Liver (tissue), 9 donors: ENCODE data around the gene RIT2. TPM values are rescaled to one million over a fixed set of nuclear protein-coding genes. Genes with fewer than 3 reads are reported as not detected.

Source experiments
- DNase-seq: peaks from one replicate; pipeline ENCODE4 v3.0.0-alpha.2; 2017; ENCODE audit warnings: low spot score
- H3K27ac ChIP-seq, 2 donors: one replicate each; pipeline ENCODE4 v1.7.0; 2013; ENCODE audit warnings: inconsistent platforms in 2 of 2, low read length in 2 of 2, control low read depth in 1 of 2, low read depth in 1 of 2, mild to moderate bottlenecking in 1 of 2
- H3K27me3 ChIP-seq, 4 donors: one replicate each; pipeline versions ENCODE4 v1.6.1 to v1.7.0; 2013; ENCODE audit warnings: low read length in 3 of 4, inconsistent platforms in 1 of 4, mild to moderate bottlenecking in 1 of 4, moderate library complexity in 1 of 4; ENCODE audit not compliant: control insufficient read depth in 4 of 4, insufficient read depth in 4 of 4
- H3K36me3 ChIP-seq, 4 donors: one replicate each; pipeline versions ENCODE4 v1.6.1 to v1.7.0; 2013; ENCODE audit warnings: low read length in 3 of 4, mild to moderate bottlenecking in 3 of 4, low read depth in 1 of 4, moderate library complexity in 1 of 4; ENCODE audit not compliant: control insufficient read depth in 4 of 4, insufficient read depth in 3 of 4
- H3K4me1 ChIP-seq, 4 donors: one replicate each; pipeline versions ENCODE4 v1.6.1 to v1.7.0; 2013; ENCODE audit warnings: low read length in 3 of 4, mild to moderate bottlenecking in 3 of 4, moderate library complexity in 1 of 4; ENCODE audit not compliant: control insufficient read depth in 4 of 4, insufficient read depth in 4 of 4
- H3K4me3 ChIP-seq, 3 donors: one replicate each; pipeline versions ENCODE4 v1.6.1 to v1.7.0; 2013; ENCODE audit warnings: low read length in 3 of 3, control low read depth in 1 of 3, low read depth in 1 of 3, mild to moderate bottlenecking in 1 of 3
- H3K9ac ChIP-seq, 2 donors: one replicate each; pipeline ENCODE4 v1.7.0; 2013; ENCODE audit warnings: low read length in 2 of 2, mild to moderate bottlenecking in 2 of 2, moderate library complexity in 2 of 2, control low read depth in 1 of 2, low read depth in 1 of 2
- H3K9me3 ChIP-seq, 4 donors: one replicate each; pipeline versions ENCODE4 v1.6.1 to v1.7.0; 2013; ENCODE audit warnings: low read length in 3 of 4; ENCODE audit not compliant: control insufficient read depth in 4 of 4
- CTCF ChIP-seq: fragments of 150-350 bp; IDR thresholded peaks from 2 replicates; pipeline ENCODE4 v1.5.1; 2017; ENCODE audit warnings: improper control_type of control experiment, low read depth, low read length; ENCODE audit not compliant: missing input control
- EGR1 ChIP-seq, 2 donors: IDR thresholded peaks; 2 replicates each; pipeline ENCODE4 v1.6.1; 2016 to 2018; ENCODE audit warnings: antibody characterized with exemption in 2 of 2, low read depth in 2 of 2
- FOXA1 ChIP-seq: IDR thresholded peaks from 2 replicates; pipeline ENCODE4 v1.6.1; 2016; ENCODE audit warnings: antibody characterized with exemption
- FOXA2 ChIP-seq: IDR thresholded peaks from 2 replicates; pipeline ENCODE4 v1.6.1; 2016; ENCODE audit warnings: antibody characterized with exemption
- GABPA ChIP-seq, 2 donors: IDR thresholded peaks in 1 of 2; conservative IDR thresholded peaks in 1 of 2; 2 replicates each; pipeline ENCODE4 v1.6.1; 2016; ENCODE audit warnings: antibody characterized with exemption in 2 of 2, mild to moderate bottlenecking in 1 of 2, moderate library complexity in 1 of 2
- HNF4A ChIP-seq, 2 donors: conservative IDR thresholded peaks; 2 replicates each; pipeline ENCODE4 v1.6.1; 2016; ENCODE audit warnings: antibody characterized with exemption in 2 of 2, mild to moderate bottlenecking in 2 of 2
- HNF4G ChIP-seq: IDR thresholded peaks from 2 replicates; pipeline ENCODE4 v1.6.1; 2016; ENCODE audit warnings: antibody characterized with exemption
- JUND ChIP-seq, 2 donors: IDR thresholded peaks; 2 replicates each; pipeline ENCODE4 v1.6.1; 2016; ENCODE audit warnings: antibody characterized with exemption in 2 of 2
- NR2F2 ChIP-seq: IDR thresholded peaks from 2 replicates; pipeline ENCODE4 v1.6.1; 2016; ENCODE audit warnings: antibody characterized with exemption
- RAD21 ChIP-seq, 2 donors: IDR thresholded peaks; 2 replicates each; pipeline ENCODE4 v1.6.1; 2016; ENCODE audit warnings: antibody characterized with exemption in 2 of 2, mild to moderate bottlenecking in 2 of 2
- REST ChIP-seq: IDR thresholded peaks from 2 replicates; pipeline ENCODE4 v1.6.1; 2016; ENCODE audit warnings: antibody characterized with exemption, mild to moderate bottlenecking
- RXRA ChIP-seq, 2 donors: IDR thresholded peaks; 2 replicates each; pipeline ENCODE4 v1.6.1; 2017 to 2018; ENCODE audit warnings: antibody characterized with exemption in 2 of 2, mild to moderate bottlenecking in 1 of 2
- SP1 ChIP-seq: IDR thresholded peaks from 2 replicates; pipeline ENCODE4 v1.6.1; 2018; ENCODE audit warnings: antibody characterized with exemption, mild to moderate bottlenecking
- TAF1 ChIP-seq: conservative IDR thresholded peaks from 2 replicates; pipeline ENCODE4 v1.6.1; 2016; ENCODE audit warnings: antibody characterized with exemption, mild to moderate bottlenecking
- YY1 ChIP-seq: IDR thresholded peaks from 2 replicates; pipeline ENCODE4 v1.6.1; 2016; ENCODE audit warnings: antibody characterized with exemption, mild to moderate bottlenecking
- ZBTB33 ChIP-seq: IDR thresholded peaks from 2 replicates; pipeline ENCODE4 v1.6.1; 2016; ENCODE audit warnings: antibody characterized with exemption
- WGBS: extraction: QIAGEN DNeasy Blood & Tissue Kit; methylation state at CpG from one replicate; pipeline ENCODE4 v1.1.7; 2013; 5-methylcytosine and 5-hydroxymethylcytosine counted together
- polyA plus RNA-seq, 2 donors: library from polyadenylated mRNA; stranded (reverse) in 1 of 2; unstranded in 1 of 2; fragments of 200-250 nt in 1 of 2; fragments of >200 nt in 1 of 2; fragmentation: Nextera tagmentation in 1 of 2; extraction: Ambion mirVana in 1 of 2; gene quantifications; one replicate each; pipeline versions ENCODE4 v1.2.1 to v1.2.3, GENCODE V29; 2013 to 2015
- total RNA-seq, 2 donors: library from RNA; depleted of rRNA; stranded (reverse); fragments of >200 nt; gene quantifications; one replicate each; pipeline ENCODE4 v1.2.3, GENCODE V29; 2014
- TF ChIP-seq, protein P1 (sequence below): IDR thresholded peaks from 2 replicates; pipeline ENCODE4 v1.6.1; 2016; ENCODE audit warnings: antibody characterized with exemption
- donor health status: healthy.
- donor health status: healthy.
- donor health status: healthy.
- donor health status: healthy.
- donor health status: healthy.

The RIT2 gene
- total and polyA plus RNA-seq, 4 donors: not detected

DNA sequence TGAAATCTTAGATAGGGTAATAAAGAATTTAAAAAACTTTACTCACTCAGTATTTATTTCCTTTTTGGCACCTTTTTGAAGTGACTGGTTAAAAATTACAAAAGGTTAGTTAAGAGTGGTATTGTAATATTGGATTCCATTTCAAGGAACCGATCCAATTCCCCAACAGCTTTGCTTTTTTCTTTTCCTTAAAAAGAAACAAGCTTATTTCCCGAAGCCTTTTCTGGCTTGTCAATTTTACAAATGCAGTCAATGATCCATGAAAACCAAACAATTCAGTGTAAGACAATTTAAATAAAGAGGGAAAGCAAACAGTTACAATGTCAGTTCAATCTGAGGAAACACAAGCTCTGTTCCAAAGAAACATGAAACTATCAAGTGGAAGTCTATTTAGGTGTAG, 200.2 kb downstream of the RIT2 start:
- no peak overlapping the region for H3K27ac ChIP-seq
- WGBS: 19% methylated on average over 2 of the region's 2 CpGs
- no peaks in the 10 kb centered on the region for H3K9me3 ChIP-seq
- H3K4me3 ChIP-seq: no peak overlapping the region
- no peak for DNase-seq
- peaks cover 0 to 3% (median 1%) of the 10 kb centered on the region in 4 donors for H3K4me1 ChIP-seq
- H3K9ac ChIP-seq: no peak overlapping the region
- no peaks in the 10 kb centered on the region for H3K36me3 ChIP-seq
- H3K27me3 ChIP-seq: no peaks in the 10 kb centered on the region
- TF ChIP-seq ZBTB33 (no peak), REST (no peak), FOXA1 (no peak), CTCF (no peak), GABPA (IDR thresholded peaks at IDR 0.05 in 1 of 2, conservative IDR thresholded peaks at IDR 0.05 in 1 of 2) (no peak), RAD21 (IDR thresholded peaks at IDR 0.05) (no peak), RXRA (IDR thresholded peaks at IDR 0.05) (no peak), TAF1 (no peak), JUND (IDR thresholded peaks at IDR 0.05) (no peak), SP1 (no peak), EGR1 (IDR thresholded peaks at IDR 0.05; ENCODE audit: low read depth in 2 of 2) (no peak)
- TF ChIP-seq, protein P1, sequence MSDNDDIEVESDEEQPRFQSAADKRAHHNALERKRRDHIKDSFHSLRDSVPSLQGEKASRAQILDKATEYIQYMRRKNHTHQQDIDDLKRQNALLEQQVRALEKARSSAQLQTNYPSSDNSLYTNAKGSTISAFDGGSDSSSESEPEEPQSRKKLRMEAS: no peak

DNA sequence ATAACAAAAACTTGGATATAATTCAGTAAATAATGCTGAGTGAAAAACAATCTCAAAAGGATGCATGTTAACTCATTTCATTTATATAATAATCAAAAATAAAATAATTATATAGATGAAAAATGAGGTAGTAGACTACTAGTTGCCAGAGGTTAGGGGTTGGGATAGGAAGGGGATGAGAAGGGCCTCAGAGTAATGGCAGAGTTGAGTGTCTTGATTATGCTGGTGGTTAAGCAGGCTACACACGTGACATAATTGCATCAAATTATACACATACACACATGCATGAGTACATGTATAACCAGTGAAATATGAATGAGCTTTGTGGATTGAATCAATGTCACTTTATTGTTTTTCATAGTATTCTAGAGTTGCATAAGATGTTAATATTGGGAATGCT, 201.0 kb downstream of the RIT2 start:
- WGBS: 76% methylated on average over 1 of the region's 1 CpG
- no peaks in the 10 kb centered on the region for H3K9me3 ChIP-seq
- H3K36me3 ChIP-seq: no peaks in the 10 kb centered on the region
- H3K27me3 ChIP-seq: no peaks in the 10 kb centered on the region
- DNase-seq: no peak
- no peak overlapping the region for H3K27ac ChIP-seq
- H3K9ac ChIP-seq: no peak overlapping the region
- H3K4me1 ChIP-seq: peaks cover 0 to 3% (median 1%) of the 10 kb centered on the region in 4 donors
- H3K4me3 ChIP-seq: no peak overlapping the region
- TF ChIP-seq RAD21 (IDR thresholded peaks at IDR 0.05) (no peak), JUND (IDR thresholded peaks at IDR 0.05) (no peak), SP1 (no peak), NR2F2 (no peak), FOXA2 (no peak), CTCF (no peak), REST (no peak), YY1 (no peak), EGR1 (IDR thresholded peaks at IDR 0.05; ENCODE audit: low read depth in 2 of 2) (no peak), HNF4G (no peak), TAF1 (no peak), GABPA (IDR thresholded peaks at IDR 0.05 in 1 of 2, conservative IDR thresholded peaks at IDR 0.05 in 1 of 2) (no peak), RXRA (IDR thresholded peaks at IDR 0.05) (no peak), HNF4A (conservative IDR thresholded peaks at IDR 0.05) (no peak)
- TF ChIP-seq, protein P1: no peak
